GM21619 (cell line): ENCODE results near the gene AVEN.
"Not testable (repeated sequence)": the region's sequence is repeated elsewhere in the genome, so short reads cannot be mapped to it uniquely, and the experiment has no call there.

Experiments
- ATAC-seq: cut with Tn5 transposase; IDR thresholded peaks from one replicate; pipeline ENCODE4 v1.9.1; 2021; ENCODE audit not compliant: unreplicated experiment

Gene AVEN, protein sequence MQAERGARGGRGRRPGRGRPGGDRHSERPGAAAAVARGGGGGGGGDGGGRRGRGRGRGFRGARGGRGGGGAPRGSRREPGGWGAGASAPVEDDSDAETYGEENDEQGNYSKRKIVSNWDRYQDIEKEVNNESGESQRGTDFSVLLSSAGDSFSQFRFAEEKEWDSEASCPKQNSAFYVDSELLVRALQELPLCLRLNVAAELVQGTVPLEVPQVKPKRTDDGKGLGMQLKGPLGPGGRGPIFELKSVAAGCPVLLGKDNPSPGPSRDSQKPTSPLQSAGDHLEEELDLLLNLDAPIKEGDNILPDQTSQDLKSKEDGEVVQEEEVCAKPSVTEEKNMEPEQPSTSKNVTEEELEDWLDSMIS

DNA sequence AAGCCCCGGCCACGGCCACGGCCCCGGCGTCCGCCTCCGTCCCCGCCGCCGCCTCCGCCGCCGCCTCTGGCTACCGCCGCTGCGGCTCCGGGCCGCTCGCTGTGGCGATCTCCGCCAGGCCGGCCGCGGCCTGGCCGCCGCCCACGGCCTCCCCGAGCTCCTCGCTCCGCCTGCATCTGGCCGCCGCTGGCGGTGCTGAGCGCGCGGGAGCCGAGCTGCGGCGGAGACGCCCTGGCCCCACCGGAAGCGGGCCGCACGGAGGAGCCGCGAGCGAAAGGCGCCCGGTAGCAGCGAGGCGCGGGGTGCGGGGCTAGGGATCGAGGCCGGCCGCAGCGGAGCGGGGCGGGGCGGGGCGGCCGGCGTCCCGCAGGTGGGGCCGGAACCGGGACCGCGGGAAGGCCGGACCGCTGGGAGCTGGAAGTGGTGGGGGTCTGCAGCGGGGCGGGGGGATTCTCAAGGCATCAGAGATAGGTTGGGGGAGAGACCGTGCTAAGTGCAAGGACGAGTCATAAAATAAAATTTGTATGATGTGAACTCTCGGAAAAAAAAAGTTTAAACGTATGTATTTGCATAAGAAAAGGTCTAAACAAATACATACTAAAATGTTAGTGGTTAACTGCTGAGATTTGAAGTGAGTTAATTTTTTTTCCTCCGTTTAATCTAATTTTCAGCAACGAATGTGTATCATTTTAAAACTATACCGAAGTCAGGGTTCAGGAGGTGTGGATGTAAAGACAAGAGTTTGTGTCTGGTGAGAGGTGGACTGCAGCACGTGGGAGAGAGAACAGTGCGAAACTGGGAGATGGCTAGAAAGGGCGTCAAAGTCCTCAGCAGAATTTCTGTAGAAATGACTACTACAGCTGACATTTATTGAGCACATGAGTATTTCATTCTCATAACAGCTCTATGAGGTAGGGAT lies at the start of gene AVEN:
Gene AVEN (minus strand): TSS at position 334 of the 919 bp plus-strand sequence. CDS start 158 bp downstream, at position 176.
- peak; percentile 36 for ATAC-seq

DNA sequence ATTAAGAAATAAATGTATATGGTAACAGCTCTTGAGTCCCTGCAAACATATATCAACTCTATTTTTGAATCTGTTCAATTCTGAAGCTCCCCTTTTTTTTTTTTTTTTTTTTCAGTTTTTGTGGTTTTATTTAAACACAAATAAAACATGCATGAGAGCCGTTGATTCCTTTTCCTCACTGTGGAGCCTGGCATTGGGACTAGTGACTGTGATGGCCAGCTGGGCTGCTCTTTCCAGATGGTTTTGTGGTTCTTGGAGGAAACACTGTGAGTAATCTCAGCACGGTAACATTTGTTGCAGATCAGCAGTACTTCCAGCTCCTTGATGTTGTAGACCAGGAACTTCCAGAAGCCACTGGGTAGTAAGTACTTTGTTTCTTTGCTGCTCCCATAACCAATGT lies 46.7 kb upstream of the AVEN start:
- ATAC-seq: no peak

DNA sequence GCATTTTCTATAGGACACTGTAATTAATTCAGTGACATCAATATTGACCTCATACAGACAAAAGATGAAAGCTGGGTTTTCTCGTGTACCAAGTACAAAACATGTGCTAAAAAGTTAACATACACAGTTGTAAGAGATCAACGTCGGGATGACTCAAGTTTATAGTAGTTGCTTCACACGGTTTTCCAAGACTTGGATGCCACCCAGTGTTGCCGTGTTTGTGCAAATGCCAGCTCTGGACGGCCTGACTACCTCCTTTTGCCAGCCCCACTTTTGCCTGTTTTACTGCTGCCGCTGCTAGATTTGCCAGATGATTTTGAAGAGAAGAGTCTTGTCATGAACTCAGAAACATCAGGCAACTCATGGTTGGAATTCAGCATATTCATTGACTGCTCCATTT lies 45.1 kb upstream of the AVEN start:
- no peak for ATAC-seq

DNA sequence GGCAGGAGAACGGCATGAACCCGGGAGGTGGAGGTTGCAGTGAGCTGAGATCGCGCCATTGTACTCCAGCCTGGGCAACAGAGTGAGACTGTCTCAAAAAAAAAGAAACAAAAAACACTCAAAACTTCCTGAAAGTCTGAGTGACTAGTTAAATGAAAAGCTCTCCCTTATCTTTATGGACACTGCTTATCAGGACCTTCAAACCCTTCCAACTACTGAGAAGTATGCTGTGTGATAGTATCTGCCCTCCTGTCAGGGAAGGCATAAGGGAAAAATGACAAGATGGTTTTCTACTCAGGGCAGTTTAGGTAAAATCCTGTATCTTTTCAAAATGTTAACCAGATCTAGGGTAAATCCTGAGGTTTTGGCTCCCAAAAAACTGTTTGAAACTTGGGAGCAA lies 40.9 kb upstream of the AVEN start:
- no peak for ATAC-seq

DNA sequence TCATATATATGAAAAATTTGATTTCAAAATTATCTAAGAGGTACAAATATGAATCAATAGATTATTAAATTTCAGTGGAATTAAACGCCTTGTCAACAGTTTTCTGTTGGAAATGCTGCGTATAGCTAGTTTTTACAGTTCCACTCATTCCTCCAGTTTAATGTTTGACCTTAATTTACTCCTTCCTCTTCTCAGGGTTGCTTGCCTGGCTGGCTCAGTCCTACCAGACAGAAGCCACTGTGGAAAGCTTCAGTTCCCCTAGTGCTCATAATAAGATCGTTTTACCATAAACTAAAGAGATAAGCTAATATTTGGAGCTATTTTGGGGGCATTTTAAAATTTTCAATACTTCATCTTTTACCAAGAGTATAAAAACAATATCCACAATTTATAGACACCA lies 39.9 kb upstream of the AVEN start:
- ATAC-seq: no peak

DNA sequence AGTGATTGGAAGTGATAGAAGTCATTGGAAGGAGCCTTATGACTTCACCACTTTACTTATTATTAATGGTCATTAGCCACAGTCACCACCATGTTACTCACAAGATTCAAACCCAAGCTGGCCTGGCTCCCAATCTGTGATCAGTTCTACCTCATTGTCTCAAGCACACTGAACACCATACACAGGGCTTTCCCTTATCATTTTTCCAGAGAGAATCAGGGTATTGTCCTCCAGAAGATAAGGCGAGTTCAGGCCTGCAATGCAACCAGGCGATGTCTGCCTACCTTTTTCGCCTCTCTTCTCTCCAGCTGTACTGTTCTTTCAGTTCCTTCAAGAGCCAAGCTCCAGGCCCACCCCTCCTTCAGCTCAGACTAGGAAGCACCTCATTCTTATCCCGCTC lies 37.8 kb upstream of the AVEN start:
- ATAC-seq: no peak

DNA sequence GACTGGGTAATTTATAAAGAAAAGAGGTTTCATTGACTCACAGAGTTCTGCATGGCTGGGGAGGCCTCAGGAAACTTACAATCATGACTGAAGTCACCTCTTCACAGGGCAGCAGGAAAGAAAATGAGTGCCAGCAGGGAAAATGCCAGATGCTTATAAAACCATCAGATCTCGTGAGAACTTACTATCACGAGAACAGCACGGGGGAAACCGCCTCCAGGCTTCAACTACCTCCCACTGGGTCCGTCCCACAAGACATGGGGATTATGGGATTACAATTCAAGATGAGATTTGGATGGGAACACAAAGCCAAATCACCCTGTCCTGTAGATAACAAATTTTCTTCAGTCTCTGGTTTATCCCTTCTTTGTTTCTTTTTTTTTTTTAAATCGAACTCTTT lies 31.0 kb upstream of the AVEN start:
- ATAC-seq: no peak

DNA sequence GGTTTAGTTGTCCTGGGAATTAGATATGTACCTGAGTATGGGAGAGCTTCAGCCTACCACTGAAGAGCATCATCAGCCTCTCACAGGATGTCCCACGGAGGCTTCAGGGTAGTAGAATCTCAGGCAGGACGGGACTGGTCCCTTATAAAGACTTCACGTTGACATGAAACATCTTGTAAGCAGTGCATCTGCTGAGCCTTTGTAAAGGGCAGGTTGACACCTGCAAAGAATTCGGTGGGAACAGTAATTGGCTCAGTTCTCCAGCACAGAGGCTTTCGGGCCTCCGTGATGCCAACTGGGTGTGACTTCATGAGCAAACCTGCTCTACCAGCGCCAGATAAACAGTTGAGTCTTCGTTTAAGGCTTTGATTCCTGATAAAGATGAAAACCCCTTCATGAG lies 26.9 kb upstream of the AVEN start:
- no peak for ATAC-seq

DNA sequence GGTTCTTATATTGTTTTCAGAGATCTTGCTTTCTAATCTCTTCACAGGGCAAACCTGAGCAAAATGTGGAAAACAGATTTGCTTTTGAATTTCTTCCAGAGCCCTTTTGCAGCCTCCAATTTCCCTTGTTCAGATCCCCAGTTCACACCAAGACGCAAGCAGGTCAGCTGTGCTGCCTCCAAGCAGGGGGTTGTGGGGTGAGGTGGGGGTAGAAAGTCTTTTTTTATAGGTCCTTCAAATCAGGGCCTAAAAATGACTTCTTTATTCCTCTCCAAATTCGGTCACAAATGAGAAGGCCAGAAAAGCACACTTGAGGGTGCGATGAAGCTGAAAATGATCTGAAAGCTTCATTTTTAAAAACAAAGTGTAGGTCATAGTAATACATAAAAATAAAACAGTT lies 26.3 kb upstream of the AVEN start:
- ATAC-seq: no peak

DNA sequence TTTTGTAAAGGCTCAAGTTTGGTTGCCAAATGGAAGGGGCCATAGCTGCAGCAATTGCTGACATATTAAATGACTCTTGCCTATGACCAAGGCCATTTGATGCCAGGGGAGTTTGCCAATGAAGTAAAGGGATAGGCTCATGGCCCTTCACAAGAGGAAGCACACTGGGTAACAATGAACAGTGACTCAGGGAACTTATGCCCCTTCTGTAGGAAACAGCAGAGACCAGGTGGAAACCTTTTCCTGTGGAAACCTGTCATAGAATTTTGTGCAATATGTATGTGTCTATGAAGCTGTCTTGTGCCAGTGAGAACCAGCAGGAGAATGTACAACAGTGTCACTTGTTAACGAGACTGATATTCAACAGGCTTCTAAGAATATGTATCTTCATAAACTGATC lies 25.4 kb upstream of the AVEN start:
- ATAC-seq: no peak

DNA sequence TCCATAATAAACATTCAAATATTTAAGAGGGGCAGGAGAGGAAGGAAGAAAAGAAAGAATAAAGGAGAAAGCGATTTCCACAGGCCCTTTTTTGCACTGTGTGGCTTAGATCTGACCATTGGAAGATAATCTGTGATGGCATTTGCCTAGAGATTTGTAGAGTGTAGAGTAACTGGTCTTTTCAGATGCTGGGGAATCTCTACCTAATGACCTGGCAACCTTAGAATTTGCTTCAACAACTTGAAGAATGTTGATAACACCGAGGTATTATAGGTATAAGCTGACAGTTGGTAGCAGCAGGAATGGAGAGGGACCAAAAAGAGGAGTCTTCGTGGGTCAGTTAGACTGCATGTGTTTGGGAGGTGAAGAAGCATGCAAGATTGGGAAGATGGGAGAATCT lies 20.9 kb upstream of the AVEN start:
- ATAC-seq: no peak

DNA sequence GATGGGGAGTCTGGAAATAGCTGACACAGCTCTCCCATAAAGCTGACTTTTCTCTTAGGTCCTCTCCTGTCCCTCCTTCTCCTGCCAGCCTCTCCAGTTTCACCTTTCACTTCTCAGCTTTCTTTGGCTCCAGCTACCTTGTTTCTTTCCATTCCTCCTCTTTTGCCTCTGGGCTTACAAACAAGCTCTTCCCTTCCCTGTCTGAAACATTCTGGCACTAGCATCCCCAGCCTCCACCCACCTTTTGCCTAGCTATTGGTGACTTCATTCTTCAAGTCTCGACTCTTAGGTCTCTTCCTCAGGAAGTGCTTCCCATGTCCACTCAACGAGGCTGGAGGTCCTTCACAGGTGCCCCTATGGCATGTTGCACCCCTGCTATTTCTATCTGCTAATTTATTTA lies 20.5 kb upstream of the AVEN start:
- no peak for ATAC-seq

DNA sequence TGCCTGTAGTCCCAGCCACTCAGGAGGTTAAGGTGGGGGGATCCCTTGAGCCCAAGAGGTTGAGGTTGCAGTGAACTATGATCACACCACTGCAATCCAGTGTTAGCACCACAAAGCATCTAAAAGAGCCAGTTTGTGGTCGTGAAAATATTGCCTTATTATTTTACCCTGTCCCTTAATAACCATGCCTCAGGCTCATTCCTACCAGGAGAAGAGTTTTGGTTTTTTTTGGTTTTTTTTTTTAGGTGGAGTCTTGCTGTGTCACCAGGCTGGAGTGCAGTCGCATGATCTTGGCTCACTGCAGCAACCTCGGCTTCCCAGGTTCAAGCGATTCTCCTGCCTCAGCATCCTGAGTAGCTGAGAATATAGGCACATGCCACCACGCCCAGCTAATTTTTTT lies 17.9 kb upstream of the AVEN start:
- no peak for ATAC-seq

DNA sequence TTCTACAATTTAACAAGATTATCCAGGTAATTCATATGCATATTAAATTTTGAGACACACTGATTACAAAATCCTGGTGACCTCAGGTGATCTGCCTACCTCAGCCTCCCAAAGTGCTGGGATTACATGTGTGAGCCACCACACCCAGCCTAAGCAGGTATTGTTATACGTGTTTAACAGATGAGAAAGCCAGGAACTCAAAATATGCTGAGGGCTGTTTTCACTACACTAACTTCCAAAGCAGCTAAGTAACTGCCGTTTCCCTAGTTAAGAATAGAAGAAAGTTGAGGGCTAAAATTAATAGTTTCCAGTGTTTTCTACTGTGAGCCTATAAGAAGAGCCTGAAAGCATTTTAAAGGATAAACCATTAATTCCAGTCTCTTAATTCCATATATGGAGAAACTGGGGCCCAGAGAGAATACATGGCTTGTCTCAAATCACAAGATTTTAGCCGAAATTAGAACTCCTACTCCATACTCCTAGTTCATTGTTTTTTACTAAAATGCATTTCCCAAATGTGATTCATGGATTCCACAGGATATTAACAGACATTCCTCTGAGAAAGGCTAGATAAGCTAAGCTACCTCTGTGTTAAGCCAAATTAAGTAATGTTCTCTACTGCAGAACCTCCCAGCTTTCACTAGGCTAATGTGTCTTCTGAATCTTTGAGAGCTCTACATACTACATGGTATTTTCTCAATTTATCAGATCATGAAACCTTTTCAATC lies 17.0 kb upstream of the AVEN start:
- ATAC-seq: no peak

DNA sequence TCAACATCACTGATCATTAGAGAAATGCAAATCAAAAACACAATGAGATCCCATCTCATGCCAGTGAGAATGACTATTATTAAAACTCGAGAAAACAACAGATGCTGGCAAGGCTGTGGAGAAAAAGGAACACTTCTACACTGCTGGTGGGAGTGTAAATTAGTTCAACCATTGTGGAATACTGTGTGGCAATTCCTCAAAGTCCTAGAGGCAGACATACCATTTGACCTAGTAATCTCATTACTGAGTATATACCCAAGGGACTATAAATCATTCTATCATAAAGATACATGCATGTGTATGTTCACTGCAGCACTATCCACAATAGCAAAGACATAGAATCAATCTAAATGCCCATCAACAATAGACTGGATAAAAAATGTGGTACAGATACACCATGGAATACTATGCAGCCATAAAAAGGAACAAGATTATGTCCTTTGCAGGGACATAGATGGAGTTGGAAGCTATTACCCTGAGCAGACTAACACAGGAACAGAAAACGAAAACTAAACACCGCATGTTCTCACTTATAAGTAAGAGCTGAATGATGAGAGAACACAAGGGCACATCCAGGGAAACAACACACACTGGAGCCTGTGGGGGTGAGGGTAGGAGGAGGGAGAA lies 15.2 kb upstream of the AVEN start:
- no peak for ATAC-seq

DNA sequence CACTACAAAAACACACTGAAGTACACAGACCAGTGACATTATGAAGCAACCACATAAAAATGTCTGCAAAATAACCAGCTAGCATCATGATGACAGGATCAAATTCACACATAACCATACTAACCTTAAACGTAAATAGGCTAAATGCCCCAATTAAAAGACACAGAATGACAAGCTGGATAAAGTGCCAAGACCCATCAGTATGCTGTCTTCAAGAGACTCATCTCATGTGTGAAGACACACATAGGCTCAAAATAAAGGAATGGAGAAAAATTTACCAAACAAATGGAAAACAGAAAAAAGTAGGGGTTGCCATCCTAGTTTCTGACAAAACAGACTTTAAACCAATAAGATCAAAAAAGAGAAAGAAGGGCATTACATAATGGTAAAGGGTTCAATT lies 11.4 kb upstream of the AVEN start:
- not testable (repeated sequence) for ATAC-seq

DNA sequence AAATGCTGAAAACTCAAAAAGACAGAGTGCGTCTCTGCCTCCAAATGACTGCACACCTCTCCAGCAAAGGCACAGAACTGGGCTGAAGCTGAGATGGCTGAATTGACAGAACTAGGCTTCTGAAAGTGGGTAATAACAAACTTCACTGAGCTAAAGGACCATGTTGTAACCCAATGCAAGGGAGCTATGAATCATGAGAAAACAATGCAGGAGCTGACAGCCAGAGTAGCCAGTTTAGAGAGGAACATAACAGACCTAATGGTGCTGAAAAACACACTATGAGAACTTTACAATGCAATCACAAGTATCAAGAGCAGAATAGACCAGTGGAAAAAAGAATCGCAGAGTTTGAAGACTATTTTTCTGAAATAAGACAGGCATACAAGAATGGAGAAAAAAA lies 10.1 kb upstream of the AVEN start:
- ATAC-seq: no peak

DNA sequence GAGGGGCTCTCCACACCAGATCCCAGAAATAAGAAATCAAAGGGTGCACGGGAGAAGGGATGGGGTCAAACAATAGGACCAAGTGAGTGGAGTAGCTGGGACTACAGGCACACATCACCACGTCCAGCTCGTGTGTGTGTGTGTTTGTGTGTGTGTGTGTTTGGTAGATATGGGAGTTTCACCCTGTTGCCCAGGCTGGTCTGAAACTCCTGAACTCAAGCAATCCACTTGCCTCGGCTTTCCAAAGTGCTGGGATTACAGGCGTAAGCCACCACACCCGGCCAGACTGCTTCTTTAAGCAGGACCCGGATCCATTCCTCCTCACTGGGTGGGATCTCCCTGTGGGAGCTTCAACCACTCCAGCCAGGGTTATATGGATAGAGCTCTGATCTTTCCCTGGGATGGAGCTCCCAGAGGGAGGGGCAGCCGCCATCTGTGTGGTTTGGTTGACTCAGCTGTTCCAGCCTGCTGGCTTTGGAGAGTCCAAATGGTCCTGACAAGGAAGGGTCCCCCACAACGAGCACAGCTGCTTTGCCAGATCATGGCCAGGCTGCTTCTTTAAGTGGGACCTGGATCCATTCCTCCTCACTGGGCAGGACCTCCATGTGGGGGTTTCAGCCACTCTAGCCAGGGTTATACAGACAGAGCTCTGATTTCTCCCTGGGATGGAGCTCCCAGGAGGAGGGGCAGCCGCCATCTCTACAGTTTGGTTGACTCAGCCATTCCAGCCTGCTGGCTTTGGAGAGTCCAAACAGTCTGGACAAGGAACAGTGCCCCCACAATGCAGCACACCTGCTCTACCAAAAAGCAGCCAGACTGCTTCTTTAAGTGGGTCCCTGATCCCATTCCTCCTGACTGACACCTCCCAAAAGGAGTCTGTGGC lies 9.1 kb upstream of the AVEN start:
- no peak for ATAC-seq

DNA sequence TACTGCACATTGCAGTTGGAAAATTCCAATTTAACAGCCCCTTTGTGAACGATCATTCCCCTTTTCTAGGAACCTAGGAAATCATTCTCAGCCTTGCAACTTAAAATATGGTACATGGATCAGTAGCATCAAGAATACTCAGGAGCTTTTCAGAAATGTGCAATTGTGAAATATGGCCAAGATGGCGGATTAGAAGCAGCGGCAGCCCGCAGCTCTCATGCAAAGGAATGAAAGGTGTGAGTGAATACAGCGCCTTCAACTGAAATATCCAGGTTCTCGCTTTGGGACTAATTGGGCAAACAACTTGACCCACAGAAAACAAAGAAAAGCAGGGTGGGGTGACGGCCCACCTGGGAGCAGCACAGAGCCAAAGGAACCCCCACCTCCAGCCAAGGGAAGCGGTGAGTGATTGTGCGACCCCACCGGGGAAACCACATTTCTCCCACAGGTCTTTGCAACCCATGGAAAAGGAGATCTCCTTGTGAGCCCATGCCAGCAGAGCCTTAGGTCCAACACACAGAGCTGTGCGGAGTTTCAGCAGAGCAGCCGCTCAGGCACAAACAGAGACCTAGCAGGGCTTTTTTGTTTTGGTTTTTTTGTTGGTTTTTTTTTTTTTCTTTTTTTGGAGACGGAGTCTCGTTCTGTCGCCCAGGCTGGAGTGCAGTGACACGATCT lies 7.6 kb upstream of the AVEN start:
- ATAC-seq: no peak

DNA sequence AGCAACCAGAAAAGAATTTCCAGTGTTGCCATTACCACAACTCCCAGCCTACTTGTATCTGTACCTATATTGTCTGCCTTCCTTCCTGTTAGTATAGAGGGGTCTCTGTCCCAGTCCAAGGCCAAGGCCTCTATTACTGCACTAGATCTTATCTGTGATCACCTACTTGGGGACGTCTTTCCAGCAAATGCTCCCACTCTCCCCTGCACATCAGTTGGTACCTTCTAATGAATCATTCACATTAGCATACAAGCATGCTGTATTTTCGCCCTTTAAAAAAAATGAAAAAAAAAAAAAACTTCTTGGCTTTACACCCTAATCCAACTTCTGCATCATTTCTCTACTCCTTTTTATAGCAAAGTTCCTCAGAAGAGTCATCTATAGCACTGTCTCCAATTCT lies 4.8 kb upstream of the AVEN start:
- no peak for ATAC-seq
